ENCODE measurements around the gene SSX2IP. TPM values are rescaled to one million over a fixed set of nuclear protein-coding genes. Genes with fewer than 3 reads are reported as not detected.
A peak's percentile ranks its signal among the peaks of the same experiment; 100 is the strongest.

The SSX2IP gene
- total RNA-seq, 1 donor from 2014 or later = 11.9 TPM

DNA sequence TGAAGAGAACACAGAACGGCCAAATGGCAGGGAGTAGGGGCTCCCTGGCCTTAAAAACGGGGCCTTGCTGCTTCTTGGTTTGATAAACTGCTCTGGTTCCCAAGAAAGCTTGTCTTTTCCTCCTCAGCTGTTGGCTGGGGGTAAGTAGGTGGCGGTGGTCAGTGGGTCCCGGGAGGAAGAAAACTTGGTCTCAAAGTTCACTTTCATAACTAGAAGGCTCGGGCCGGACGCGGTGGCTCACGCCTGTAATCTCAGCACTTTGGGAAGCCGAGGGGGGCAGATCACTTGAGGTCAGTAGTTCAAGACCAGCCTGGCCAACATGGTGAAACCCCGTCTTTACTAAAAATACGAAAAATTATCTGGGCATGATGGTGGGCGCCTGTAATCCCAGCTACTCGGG, 68.7 kb downstream of the SSX2IP start:
- H3K36me3 ChIP-seq = no peaks in the 10 kb centered on the region
- TF ChIP-seq CTCF (IDR thresholded peaks at IDR 0.05; ENCODE audit: borderline replicate concordance) = no peak
- no peak for DNase-seq
- H3K27ac ChIP-seq (replicated peaks) = no peak overlapping the region
- peaks cover 22% of the 10 kb centered on the region for H3K4me1 ChIP-seq
- no peaks in the 10 kb centered on the region for H3K9me3 ChIP-seq (replicated peaks)
- H3K27me3 ChIP-seq (ENCODE audit: low read depth) = peaks cover 5% of the 10 kb centered on the region
- intact Hi-C loops (cut with micrococcal nuclease) = loop anchor here (10.0 kb wide), 1 partner anchor 187 kb away; no protein-coding TSS in a partner anchor
- no peak overlapping the region for H3K4me3 ChIP-seq

DNA sequence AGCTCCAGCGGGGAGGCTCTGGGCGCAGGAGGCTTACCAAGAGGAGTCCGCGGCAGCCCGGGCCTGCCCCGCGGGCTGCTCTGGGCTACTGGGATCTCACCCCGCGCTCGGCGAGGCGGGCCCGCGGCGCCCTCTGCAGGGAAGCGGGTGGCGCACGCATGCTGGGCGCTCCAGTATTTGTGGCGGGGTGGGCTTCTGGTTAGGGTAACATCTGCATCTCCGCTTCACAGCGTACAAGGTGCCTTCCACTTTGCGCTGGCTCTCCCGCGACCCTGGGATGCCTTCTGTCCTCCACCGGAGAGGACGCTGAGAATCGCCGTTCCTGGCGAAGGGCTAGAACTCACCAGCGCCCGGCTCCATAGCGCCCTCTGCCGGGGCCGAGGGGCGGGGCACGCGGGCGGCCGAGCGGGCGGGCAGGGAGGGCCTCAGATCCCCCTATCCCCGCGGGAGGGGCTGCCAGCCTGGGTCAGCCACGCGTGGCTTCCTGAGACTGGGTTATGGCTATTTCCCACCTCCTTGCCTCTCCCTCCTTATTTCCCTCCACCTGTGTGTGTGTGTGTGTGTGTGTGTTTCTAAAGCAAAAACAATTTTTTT, 69.4 kb downstream of the SSX2IP start:
- peak overlapping the region; percentile 65 for H3K27ac ChIP-seq (replicated peaks)
- peak; percentile 76 for DNase-seq
- no peaks in the 10 kb centered on the region for H3K36me3 ChIP-seq
- peak overlapping the region; percentile 76 for H3K4me3 ChIP-seq
- TF ChIP-seq CTCF (IDR thresholded peaks at IDR 0.05; ENCODE audit: borderline replicate concordance) = peak; percentile 98
- no peaks in the 10 kb centered on the region for H3K9me3 ChIP-seq (replicated peaks)
- H3K27me3 ChIP-seq (ENCODE audit: low read depth) = peaks cover 5% of the 10 kb centered on the region
- H3K4me1 ChIP-seq = peaks cover 22% of the 10 kb centered on the region
- intact Hi-C loops (cut with micrococcal nuclease) = loop anchor here (10.0 kb wide), 1 partner anchor 186 kb away; no protein-coding TSS in a partner anchor

DNA sequence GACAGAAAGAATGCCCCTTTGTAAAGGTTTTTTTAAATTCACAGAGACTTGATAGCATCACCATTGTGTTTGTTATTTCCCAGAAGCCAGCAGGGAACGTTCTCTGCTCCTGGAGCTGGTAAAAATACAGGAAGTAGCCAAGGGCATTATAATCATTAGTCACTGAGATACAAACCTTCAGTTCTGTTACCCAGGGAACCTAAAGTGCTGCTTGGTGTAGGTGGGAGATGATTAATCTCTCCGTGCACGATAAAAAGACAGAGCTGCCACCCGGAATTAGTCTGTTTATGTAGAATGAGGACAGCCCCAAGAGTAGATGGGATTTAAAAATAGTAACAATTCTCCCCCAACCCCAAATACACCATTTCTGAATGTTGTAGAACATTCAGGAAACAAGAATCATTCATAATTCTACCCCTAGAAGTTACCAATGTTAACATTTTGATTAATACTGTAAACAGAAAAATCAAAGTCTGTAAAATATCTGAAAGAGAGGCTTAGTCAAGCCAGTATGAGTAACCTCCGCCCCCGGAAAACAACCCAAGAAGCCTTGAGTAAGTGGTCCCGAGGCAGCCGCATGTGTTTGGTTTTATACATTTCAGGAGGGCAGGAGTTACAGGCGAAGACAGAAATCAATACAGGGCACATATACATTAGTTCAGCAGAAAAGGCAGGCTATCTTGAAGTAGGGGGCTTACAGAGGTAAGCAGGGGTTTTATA, 70.7 kb downstream of the SSX2IP start:
- no peaks in the 10 kb centered on the region for H3K36me3 ChIP-seq
- H3K4me3 ChIP-seq = no peak overlapping the region
- H3K4me1 ChIP-seq = peaks cover 22% of the 10 kb centered on the region
- no peak overlapping the region for H3K27ac ChIP-seq (replicated peaks)
- no peaks in the 10 kb centered on the region for H3K9me3 ChIP-seq (replicated peaks)
- no peaks in the 10 kb centered on the region for H3K27me3 ChIP-seq (ENCODE audit: low read depth)
- intact Hi-C loops (cut with micrococcal nuclease) = loop anchor here (10.0 kb wide), 1 partner anchor 185 kb away; no protein-coding TSS in a partner anchor
- DNase-seq = no peak
- no peak for TF ChIP-seq CTCF (IDR thresholded peaks at IDR 0.05; ENCODE audit: borderline replicate concordance)

- intact Hi-C loops (cut with micrococcal nuclease) = no loop called here
- H3K27ac ChIP-seq (replicated peaks) = no peak overlapping the region
- H3K4me3 ChIP-seq = no peak overlapping the region
These were observed 72.9 kb downstream of the SSX2IP start for GRCh38 chr1:84617349-84617748.

GRCh38 chr1:84615790-84616189, 74.5 kb downstream of the SSX2IP start:
- intact Hi-C loops (cut with micrococcal nuclease) = no loop called here
- Histone ChIP-seq H3K9me3 (replicated peaks) (no peaks in the 10 kb centered on the region), H3K4me1 (peaks cover 19% of the 10 kb centered on the region), H3K36me3 (no peaks in the 10 kb centered on the region), H3K4me3 (no peak overlapping the region), H3K27ac (replicated peaks) (no peak overlapping the region), H3K27me3 (ENCODE audit: low read depth) (no peaks in the 10 kb centered on the region)
- TF ChIP-seq CTCF (IDR thresholded peaks at IDR 0.05; ENCODE audit: borderline replicate concordance) = no peak
- DNase-seq = no peak

More at GRCh38 chr1:84617349-84617748, 72.9 kb downstream of the SSX2IP start:
- DNase-seq = no peak
- TF ChIP-seq CTCF (IDR thresholded peaks at IDR 0.05; ENCODE audit: borderline replicate concordance) = no peak
- Histone ChIP-seq H3K9me3 (replicated peaks) (no peaks in the 10 kb centered on the region), H3K4me1 (peaks cover 22% of the 10 kb centered on the region), H3K36me3 (no peaks in the 10 kb centered on the region), H3K27me3 (ENCODE audit: low read depth) (no peaks in the 10 kb centered on the region)

All from left ventricle myocardium inferior (tissue), 1 donor.